Activated naive CD4-positive, alpha-beta T cell treated with anti-CD3 and anti-CD28 coated beads, Interleukin-2, amount 10 ng/mL, durations not matched to agents 7 days and 5 days (primary cell): ENCODE measurements around the gene IFNLR1.

Experiments used
- CTCF ChIA-PET: fragments of 350-600 bp; sonication (Branson Sonifier 250); formaldehyde crosslinking; loops from one replicate; lab custom pipeline; 2021; ENCODE audit warnings: antibody characterized with exemption; lab: Charles Lee
- DNase-seq: peaks from one replicate; pipeline ENCODE4 v3.0.0-alpha.2; 2020
- H3K27ac Mint-ChIP-seq: one replicate; pipeline ENCODE4 v1.8.0; 2021; ENCODE audit warnings: mild to moderate bottlenecking, moderate library complexity, mixed read lengths
- H3K27me3 Mint-ChIP-seq: one replicate; pipeline ENCODE4 v1.8.0; 2021; ENCODE audit warnings: mild to moderate bottlenecking, mixed read lengths
- H3K36me3 Mint-ChIP-seq: one replicate; pipeline ENCODE4 v1.8.0; 2021; ENCODE audit warnings: mixed read lengths
- H3K4me1 Mint-ChIP-seq: one replicate; pipeline ENCODE4 v1.8.0; 2021; ENCODE audit warnings: mixed read lengths
- H3K4me3 Mint-ChIP-seq: one replicate; pipeline ENCODE4 v1.8.0; 2021; ENCODE audit warnings: mild to moderate bottlenecking, moderate library complexity, mixed read lengths
- H3K9me3 Mint-ChIP-seq: one replicate; pipeline ENCODE4 v1.8.0; 2021; ENCODE audit warnings: mixed read lengths

IFNLR1 gene

GRCh38 chr1:24126672-24127023 lies 60.4 kb downstream of the IFNLR1 start:
- no peaks in the 10 kb centered on the region for H3K9me3 Mint-ChIP-seq
- H3K36me3 Mint-ChIP-seq, result no peaks in the 10 kb centered on the region
- CTCF ChIA-PET, result interaction anchor here (0.8 to 1.3 kb wide), 3 partner anchors 17 to 29 kb away, joined by 3 to 9 read pairs (median 3); no protein-coding TSS in a partner anchor
- H3K4me1 Mint-ChIP-seq, result no peaks in the 10 kb centered on the region
- no peak for DNase-seq
- H3K27ac Mint-ChIP-seq, result no peak overlapping the region
- H3K4me3 Mint-ChIP-seq, result no peak overlapping the region
- peaks cover 18% of the 10 kb centered on the region for H3K27me3 Mint-ChIP-seq

GRCh38 chr1:24126018-24126671 lies 60.9 kb downstream of the IFNLR1 start:
- H3K36me3 Mint-ChIP-seq, result no peaks in the 10 kb centered on the region
- H3K4me1 Mint-ChIP-seq, result no peaks in the 10 kb centered on the region
- H3K4me3 Mint-ChIP-seq, result no peak overlapping the region
- no peak overlapping the region for H3K27ac Mint-ChIP-seq
- DNase-seq, result no peak
- CTCF ChIA-PET, result interaction anchor here (0.7 to 1.3 kb wide), 4 partner anchors 17 to 258 kb away, joined by 3 to 9 read pairs (median 3); no protein-coding TSS in a partner anchor
- H3K9me3 Mint-ChIP-seq, result no peaks in the 10 kb centered on the region
- peaks cover 23% of the 10 kb centered on the region for H3K27me3 Mint-ChIP-seq

- no peak overlapping the region for H3K4me3 Mint-ChIP-seq
- H3K9me3 Mint-ChIP-seq, result no peaks in the 10 kb centered on the region
- CTCF ChIA-PET, result interaction anchor here (0.7 to 1.3 kb wide), 3 partner anchors 18 to 268 kb away, joined by 3 to 4 read pairs (median 3); no protein-coding TSS in a partner anchor
- H3K27ac Mint-ChIP-seq, result no peak overlapping the region
- H3K36me3 Mint-ChIP-seq, result no peaks in the 10 kb centered on the region
- peaks cover 27% of the 10 kb centered on the region for H3K27me3 Mint-ChIP-seq
- no peaks in the 10 kb centered on the region for H3K4me1 Mint-ChIP-seq
- DNase-seq, result no peak
Observed at GRCh38 chr1:24125456-24125855, 61.6 kb downstream of the IFNLR1 start.

GRCh38 chr1:24124980-24125379 lies 62.1 kb downstream of the IFNLR1 start:
- H3K4me1 Mint-ChIP-seq, result no peaks in the 10 kb centered on the region
- no peaks in the 10 kb centered on the region for H3K9me3 Mint-ChIP-seq
- DNase-seq, result no peak
- no peak overlapping the region for H3K4me3 Mint-ChIP-seq
- CTCF ChIA-PET, result interaction anchor here (1.3 kb wide), 1 partner anchor 269 kb away, joined by 4 read pairs; no protein-coding TSS in a partner anchor
- H3K36me3 Mint-ChIP-seq, result no peaks in the 10 kb centered on the region
- no peak overlapping the region for H3K27ac Mint-ChIP-seq
- H3K27me3 Mint-ChIP-seq, result peaks cover 32% of the 10 kb centered on the region

- Mint-ChIP-seq H3K27me3 (peaks cover 43% of the 10 kb centered on the region), H3K4me3 (no peak overlapping the region), H3K36me3 (no peaks in the 10 kb centered on the region), H3K27ac (no peak overlapping the region), H3K9me3 (no peaks in the 10 kb centered on the region), H3K4me1 (no peaks in the 10 kb centered on the region)
- CTCF ChIA-PET, result no interaction called here
- no peak for DNase-seq
Observed at GRCh38 chr1:24123611-24124010, 63.5 kb downstream of the IFNLR1 start.

GRCh38 chr1:24122776-24123175 lies 64.3 kb downstream of the IFNLR1 start:
- H3K36me3 Mint-ChIP-seq, result no peaks in the 10 kb centered on the region
- H3K4me1 Mint-ChIP-seq, result no peaks in the 10 kb centered on the region
- CTCF ChIA-PET, result no interaction called here
- H3K9me3 Mint-ChIP-seq, result no peaks in the 10 kb centered on the region
- H3K4me3 Mint-ChIP-seq, result no peak overlapping the region
- H3K27me3 Mint-ChIP-seq, result peaks cover 48% of the 10 kb centered on the region
- DNase-seq, result no peak
- no peak overlapping the region for H3K27ac Mint-ChIP-seq

GRCh38 chr1:24121406-24121805 lies 65.7 kb downstream of the IFNLR1 start:
- H3K4me1 Mint-ChIP-seq, result no peaks in the 10 kb centered on the region
- peaks cover 58% of the 10 kb centered on the region for H3K27me3 Mint-ChIP-seq
- H3K36me3 Mint-ChIP-seq, result no peaks in the 10 kb centered on the region
- H3K27ac Mint-ChIP-seq, result no peak overlapping the region
- CTCF ChIA-PET, result no interaction called here
- H3K4me3 Mint-ChIP-seq, result no peak overlapping the region
- peak; percentile 7 for DNase-seq
- H3K9me3 Mint-ChIP-seq, result no peaks in the 10 kb centered on the region

GRCh38 chr1:24120965-24121364 lies 66.1 kb downstream of the IFNLR1 start:
- no peak overlapping the region for H3K4me3 Mint-ChIP-seq
- H3K27me3 Mint-ChIP-seq, result peaks cover 56% of the 10 kb centered on the region
- no peak overlapping the region for H3K27ac Mint-ChIP-seq
- no peaks in the 10 kb centered on the region for H3K9me3 Mint-ChIP-seq
- no peaks in the 10 kb centered on the region for H3K36me3 Mint-ChIP-seq
- CTCF ChIA-PET, result no interaction called here
- peak; percentile 10 for DNase-seq
- H3K4me1 Mint-ChIP-seq, result no peaks in the 10 kb centered on the region

GRCh38 chr1:24119859-24120756 lies 67.0 kb downstream of the IFNLR1 start:
- Mint-ChIP-seq H3K4me3 (no peak overlapping the region), H3K4me1 (no peaks in the 10 kb centered on the region), H3K9me3 (no peaks in the 10 kb centered on the region), H3K36me3 (no peaks in the 10 kb centered on the region), H3K27me3 (peaks cover 56% of the 10 kb centered on the region), H3K27ac (no peak overlapping the region)
- CTCF ChIA-PET, result no interaction called here
- DNase-seq, result peak; percentile 13

- H3K27ac Mint-ChIP-seq, result no peak overlapping the region
- CTCF ChIA-PET, result no interaction called here
- no peaks in the 10 kb centered on the region for H3K36me3 Mint-ChIP-seq
- DNase-seq, result peak; percentile 16
- no peak overlapping the region for H3K4me3 Mint-ChIP-seq
- H3K27me3 Mint-ChIP-seq, result peaks cover 59% of the 10 kb centered on the region
- H3K4me1 Mint-ChIP-seq, result no peaks in the 10 kb centered on the region
- H3K9me3 Mint-ChIP-seq, result no peaks in the 10 kb centered on the region
Observed at GRCh38 chr1:24119489-24119858, 67.6 kb downstream of the IFNLR1 start.

GRCh38 chr1:24118410-24119242 lies 68.5 kb downstream of the IFNLR1 start:
- Mint-ChIP-seq H3K4me3 (no peak overlapping the region), H3K27ac (no peak overlapping the region), H3K9me3 (no peaks in the 10 kb centered on the region), H3K36me3 (no peaks in the 10 kb centered on the region), H3K27me3 (peaks cover 62% of the 10 kb centered on the region), H3K4me1 (no peaks in the 10 kb centered on the region)
- DNase-seq, result peak; percentile 12
- CTCF ChIA-PET, result no interaction called here

GRCh38 chr1:24117722-24118409 lies 69.2 kb downstream of the IFNLR1 start:
- no peak overlapping the region for H3K27ac Mint-ChIP-seq
- H3K27me3 Mint-ChIP-seq, result peaks cover 70% of the 10 kb centered on the region
- H3K36me3 Mint-ChIP-seq, result no peaks in the 10 kb centered on the region
- DNase-seq, result no peak
- no peaks in the 10 kb centered on the region for H3K4me1 Mint-ChIP-seq
- no peak overlapping the region for H3K4me3 Mint-ChIP-seq
- CTCF ChIA-PET, result interaction anchor here (1.0 to 1.5 kb wide), 2 partner anchors 47 to 275 kb away, joined by 4 read pairs; no protein-coding TSS in a partner anchor
- no peaks in the 10 kb centered on the region for H3K9me3 Mint-ChIP-seq

GRCh38 chr1:24117132-24117531 lies 70.0 kb downstream of the IFNLR1 start:
- no peaks in the 10 kb centered on the region for H3K36me3 Mint-ChIP-seq
- H3K4me3 Mint-ChIP-seq, result no peak overlapping the region
- CTCF ChIA-PET, result interaction anchor here (1.0 to 1.5 kb wide), 2 partner anchors 46 to 276 kb away, joined by 4 read pairs; no protein-coding TSS in a partner anchor
- DNase-seq, result peak; percentile 0
- H3K27ac Mint-ChIP-seq, result no peak overlapping the region
- no peaks in the 10 kb centered on the region for H3K9me3 Mint-ChIP-seq
- H3K4me1 Mint-ChIP-seq, result peaks cover 4% of the 10 kb centered on the region
- H3K27me3 Mint-ChIP-seq, result peaks cover 77% of the 10 kb centered on the region
